Measurements from ENCODE around the gene AASS. TPM values are rescaled to one million over a fixed set of nuclear protein-coding genes. Genes with fewer than 3 reads are reported as not detected.

AASS gene
- total and polyA plus RNA-seq, 2 experiments from 2014 or later, result 17.3 to 41.9 TPM

DNA sequence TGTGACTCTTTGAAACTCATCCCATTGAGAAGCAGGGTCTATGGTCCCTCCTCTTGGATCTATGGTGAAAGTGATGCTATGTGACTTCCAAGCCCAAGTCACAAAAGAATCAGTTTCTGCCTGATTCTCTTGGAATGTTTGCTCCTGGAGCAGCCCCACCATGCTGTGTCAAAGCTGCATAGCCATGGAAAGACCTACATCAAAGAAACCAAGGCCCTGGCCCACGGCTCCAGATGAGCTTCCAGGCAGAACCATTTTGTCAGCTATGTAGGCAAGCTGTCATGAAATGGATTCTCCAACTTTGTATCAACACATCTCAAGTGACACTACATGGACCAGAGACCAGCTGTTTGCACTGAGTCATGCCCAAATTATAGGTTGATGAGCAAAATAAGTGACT is 77.0 kb downstream of the AASS start:
- Histone ChIP-seq H3K36me3 (replicated peaks; ENCODE audit: insufficient read depth, low read depth) (no peaks in the 10 kb centered on the region), H3K4me1 (ENCODE audit: insufficient read depth) (no peaks in the 10 kb centered on the region), H4K20me1 (ENCODE audit: insufficient read depth, poor library complexity, severe bottlenecking) (no peaks in the 10 kb centered on the region), H3K9me3 (ENCODE audit: low read depth) (no peaks in the 10 kb centered on the region), H3K9me2 (replicated peaks; ENCODE audit: insufficient read depth) (no peaks in the 10 kb centered on the region), H3K27ac (no peak overlapping the region), H3K27me3 (no peaks in the 10 kb centered on the region), H2AFZ (no peak overlapping the region), H3K4me3 (no peak overlapping the region), H3K79me2 (no peaks in the 10 kb centered on the region), H3K4me2 (no peak overlapping the region)
- no peak for DNase-seq (ENCODE audit: low spot score)
- WGBS (ENCODE audit: low lambda C conversion rate, missing lambda C conversion rate), result 69% methylated on average over 1 of the region's 1 CpG
- TF ChIP-seq EZH2 (IDR thresholded peaks at IDR 0.05; ENCODE audit: borderline replicate concordance), result no peak
- TF ChIP-seq, protein P1, sequence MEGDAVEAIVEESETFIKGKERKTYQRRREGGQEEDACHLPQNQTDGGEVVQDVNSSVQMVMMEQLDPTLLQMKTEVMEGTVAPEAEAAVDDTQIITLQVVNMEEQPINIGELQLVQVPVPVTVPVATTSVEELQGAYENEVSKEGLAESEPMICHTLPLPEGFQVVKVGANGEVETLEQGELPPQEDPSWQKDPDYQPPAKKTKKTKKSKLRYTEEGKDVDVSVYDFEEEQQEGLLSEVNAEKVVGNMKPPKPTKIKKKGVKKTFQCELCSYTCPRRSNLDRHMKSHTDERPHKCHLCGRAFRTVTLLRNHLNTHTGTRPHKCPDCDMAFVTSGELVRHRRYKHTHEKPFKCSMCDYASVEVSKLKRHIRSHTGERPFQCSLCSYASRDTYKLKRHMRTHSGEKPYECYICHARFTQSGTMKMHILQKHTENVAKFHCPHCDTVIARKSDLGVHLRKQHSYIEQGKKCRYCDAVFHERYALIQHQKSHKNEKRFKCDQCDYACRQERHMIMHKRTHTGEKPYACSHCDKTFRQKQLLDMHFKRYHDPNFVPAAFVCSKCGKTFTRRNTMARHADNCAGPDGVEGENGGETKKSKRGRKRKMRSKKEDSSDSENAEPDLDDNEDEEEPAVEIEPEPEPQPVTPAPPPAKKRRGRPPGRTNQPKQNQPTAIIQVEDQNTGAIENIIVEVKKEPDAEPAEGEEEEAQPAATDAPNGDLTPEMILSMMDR (IDR thresholded peaks at IDR 0.05; ENCODE audit: poor library complexity), result no peak
- TF ChIP-seq EZH2phosphoT487 (IDR thresholded peaks at IDR 0.05; ENCODE audit: low read depth, severe bottlenecking, unreplicated experiment), result no peak

DNA sequence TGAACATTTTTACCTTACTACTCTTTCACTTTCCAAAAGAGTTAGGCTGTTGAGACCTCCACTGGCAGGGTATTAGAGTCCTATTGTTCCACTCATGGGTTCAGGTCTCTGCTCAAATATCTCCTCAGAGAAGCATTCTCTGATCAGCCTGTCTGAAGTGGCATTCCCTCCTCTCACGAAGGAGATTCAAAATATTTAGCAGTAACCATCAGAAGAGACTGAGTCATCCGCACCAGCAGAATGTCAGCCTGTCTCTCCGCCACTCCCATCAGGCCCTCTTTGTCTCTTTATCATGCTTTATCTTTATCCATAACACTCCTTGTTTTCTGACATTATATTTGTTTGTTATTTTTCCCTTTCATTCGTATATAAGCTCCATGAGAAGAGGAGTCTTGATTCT is 79.1 kb downstream of the AASS start:
- no peaks in the 10 kb centered on the region for H4K20me1 ChIP-seq (ENCODE audit: insufficient read depth, poor library complexity, severe bottlenecking)
- H3K79me2 ChIP-seq, result no peaks in the 10 kb centered on the region
- no peaks in the 10 kb centered on the region for H3K36me3 ChIP-seq (replicated peaks; ENCODE audit: insufficient read depth, low read depth)
- 90% methylated on average over 4 of the region's 4 CpGs for WGBS (ENCODE audit: low lambda C conversion rate, missing lambda C conversion rate)
- H3K9me3 ChIP-seq (ENCODE audit: low read depth), result no peaks in the 10 kb centered on the region
- no peaks in the 10 kb centered on the region for H3K4me1 ChIP-seq (ENCODE audit: insufficient read depth)
- TF ChIP-seq, protein P1 (IDR thresholded peaks at IDR 0.05; ENCODE audit: poor library complexity), result no peak
- H3K9me2 ChIP-seq (replicated peaks; ENCODE audit: insufficient read depth), result no peaks in the 10 kb centered on the region
- no peak overlapping the region for H3K27ac ChIP-seq
- H3K27me3 ChIP-seq, result no peaks in the 10 kb centered on the region
- no peak overlapping the region for H3K4me2 ChIP-seq
- no peak overlapping the region for H2AFZ ChIP-seq
- DNase-seq (ENCODE audit: low spot score), result no peak
- H3K4me3 ChIP-seq, result no peak overlapping the region

- Histone ChIP-seq H3K9me2 (replicated peaks; ENCODE audit: insufficient read depth) (no peaks in the 10 kb centered on the region), H3K36me3 (replicated peaks; ENCODE audit: insufficient read depth, low read depth) (no peaks in the 10 kb centered on the region)
- TF ChIP-seq, protein P1 (IDR thresholded peaks at IDR 0.05; ENCODE audit: poor library complexity), result no peak
- TF ChIP-seq EZH2phosphoT487 (IDR thresholded peaks at IDR 0.05; ENCODE audit: low read depth, severe bottlenecking, unreplicated experiment) (no peak), EZH2 (IDR thresholded peaks at IDR 0.05; ENCODE audit: borderline replicate concordance) (no peak)
Observed at GRCh38 chr7:122063146-122063545, 80.9 kb downstream of the AASS start.

GRCh38 chr7:122059542-122059941 is 84.5 kb downstream of the AASS start:
- Histone ChIP-seq H4K20me1 (ENCODE audit: insufficient read depth, poor library complexity, severe bottlenecking) (no peaks in the 10 kb centered on the region), H3K4me2 (no peak overlapping the region), H3K27ac (no peak overlapping the region), H3K36me3 (replicated peaks; ENCODE audit: insufficient read depth, low read depth) (no peaks in the 10 kb centered on the region), H3K4me1 (ENCODE audit: insufficient read depth) (peaks cover 3% of the 10 kb centered on the region), H2AFZ (no peak overlapping the region), H3K4me3 (no peak overlapping the region), H3K9me2 (replicated peaks; ENCODE audit: insufficient read depth) (no peaks in the 10 kb centered on the region), H3K27me3 (no peaks in the 10 kb centered on the region), H3K79me2 (no peaks in the 10 kb centered on the region), H3K9me3 (ENCODE audit: low read depth) (no peaks in the 10 kb centered on the region)
- no peak for DNase-seq (ENCODE audit: low spot score)
- TF ChIP-seq EZH2 (IDR thresholded peaks at IDR 0.05; ENCODE audit: borderline replicate concordance) (no peak), EZH2phosphoT487 (IDR thresholded peaks at IDR 0.05; ENCODE audit: low read depth, severe bottlenecking, unreplicated experiment) (no peak)
- TF ChIP-seq, protein P1 (IDR thresholded peaks at IDR 0.05; ENCODE audit: poor library complexity), result no peak
- WGBS (ENCODE audit: low lambda C conversion rate, missing lambda C conversion rate), result 69% methylated on average over 4 of the region's 4 CpGs

More at GRCh38 chr7:122063146-122063545, 80.9 kb downstream of the AASS start:
- Histone ChIP-seq H3K27ac (no peak overlapping the region), H3K9me3 (ENCODE audit: low read depth) (no peaks in the 10 kb centered on the region), H2AFZ (no peak overlapping the region), H3K27me3 (no peaks in the 10 kb centered on the region), H3K4me3 (no peak overlapping the region), H4K20me1 (ENCODE audit: insufficient read depth, poor library complexity, severe bottlenecking) (no peaks in the 10 kb centered on the region), H3K4me1 (ENCODE audit: insufficient read depth) (no peaks in the 10 kb centered on the region), H3K79me2 (no peaks in the 10 kb centered on the region), H3K4me2 (no peak overlapping the region)
- no peak for DNase-seq (ENCODE audit: low spot score)
